Activated CD4-positive, alpha-beta T cell treated with anti-CD3 and anti-CD28 coated beads for 4 hours (primary cell): ENCODE measurements around the gene MRPL50.

Experiments used
- DNase-seq, 2 donors: peaks; one replicate each; pipeline ENCODE4 v3.0.0-alpha.2; 2020

The MRPL50 gene

GRCh38 chr9:101398068-101398929, at the start of gene MRPL50, which contains the start of gene ZNF189:
MRPL50 (minus strand) TSS chr9:101398618; CDS start chr9:101398592, 26 bp downstream.
ZNF189 (plus strand) TSS chr9:101398851; CDS start chr9:101399157, 306 bp downstream.
- peak; percentile 94 to 97 for DNase-seq

DNA sequence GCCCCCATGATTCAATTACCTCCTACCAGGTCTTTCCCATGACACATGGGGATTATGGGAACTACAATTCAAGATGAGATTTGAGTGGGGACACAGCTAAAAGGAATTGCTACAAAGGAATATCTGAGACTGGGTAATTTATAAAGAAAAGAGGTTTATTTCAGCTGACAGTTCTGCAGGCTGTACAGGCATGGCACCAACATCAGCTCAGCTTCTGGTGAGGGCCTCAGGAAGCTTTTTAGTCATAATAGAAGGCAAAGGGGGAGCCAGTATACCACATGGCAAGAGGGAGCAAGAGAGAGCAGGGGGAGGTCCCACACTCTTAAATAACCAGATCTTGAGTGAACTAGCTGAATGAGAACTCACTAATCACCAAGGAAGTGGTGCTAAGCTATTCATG, 48.3 kb upstream of the MRPL50 start:
- DNase-seq = no peak

GRCh38 chr9:101445353-101446029, 47.1 kb upstream of the MRPL50 start:
- no peak for DNase-seq

DNA sequence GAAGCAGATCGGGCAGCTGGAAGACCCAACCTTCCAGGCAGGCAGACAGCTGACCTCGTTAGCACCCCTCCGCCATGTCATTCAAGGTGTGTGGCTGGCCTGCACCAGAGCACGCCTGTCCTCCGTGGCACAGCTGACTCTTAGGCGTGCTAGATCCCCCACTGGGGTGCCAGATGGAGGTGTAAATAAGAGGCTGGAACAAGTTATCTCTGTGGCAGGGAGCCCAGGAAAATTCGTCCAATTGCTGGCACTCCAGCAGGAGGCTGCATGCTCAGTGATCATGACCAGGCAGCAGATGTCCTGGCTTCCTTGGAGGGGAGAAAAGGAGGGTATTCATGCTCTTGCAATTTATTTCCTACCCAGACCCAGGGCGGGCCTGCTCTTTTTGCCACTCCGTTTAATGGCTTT, 45.0 kb upstream of the MRPL50 start:
- no peak for DNase-seq

GRCh38 chr9:101442736-101443135, 44.3 kb upstream of the MRPL50 start:
- DNase-seq = no peak

GRCh38 chr9:101442318-101442717, 43.9 kb upstream of the MRPL50 start:
- no peak for DNase-seq

GRCh38 chr9:101440714-101441230, 42.4 kb upstream of the MRPL50 start:
- no peak for DNase-seq

- DNase-seq = no peak
Observed at GRCh38 chr9:101438523-101438922, 40.1 kb upstream of the MRPL50 start.

DNA sequence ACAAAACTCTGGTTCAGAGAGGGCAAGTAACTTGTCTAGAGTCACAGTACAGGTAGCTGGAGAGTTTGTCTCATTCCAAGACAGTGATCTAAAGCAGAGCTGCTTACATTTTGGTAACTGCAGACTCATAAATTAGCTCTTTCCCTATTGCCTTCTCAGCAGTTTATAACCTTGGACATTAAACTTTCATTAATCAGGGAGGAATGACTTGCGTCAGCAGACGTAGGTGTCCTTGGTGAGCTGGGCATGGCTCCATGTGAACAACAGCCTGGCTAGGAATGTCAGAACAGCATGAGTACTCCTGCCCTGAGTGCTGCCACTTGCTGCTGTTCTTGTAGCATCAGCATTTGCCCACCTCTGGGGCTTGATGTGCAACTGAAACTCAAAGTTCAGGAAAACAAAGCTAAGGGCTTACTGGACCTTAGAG, 39.4 kb upstream of the MRPL50 start:
- no peak for DNase-seq

DNA sequence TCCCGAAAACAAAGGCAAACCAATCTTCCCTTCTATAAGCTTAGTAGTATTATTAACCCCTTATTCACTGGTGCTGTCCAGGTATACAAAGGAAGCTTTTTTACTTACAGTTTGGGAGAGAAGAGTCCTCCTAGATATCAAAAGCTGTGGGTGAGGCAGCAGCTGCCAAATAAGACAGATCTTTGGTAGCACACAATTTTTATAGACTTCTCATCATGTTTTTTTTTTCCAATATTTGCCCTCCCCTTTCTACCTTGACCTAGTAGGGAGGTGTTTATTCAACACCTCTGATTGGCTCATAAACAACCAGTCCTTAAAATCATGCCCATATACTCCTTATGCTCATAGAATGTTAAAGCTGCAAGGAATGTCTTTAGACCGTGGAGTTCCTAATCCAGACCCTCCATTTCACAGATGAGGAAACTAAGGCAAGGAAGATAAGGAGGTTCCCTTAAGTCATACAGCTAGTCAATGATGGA, 37.2 kb upstream of the MRPL50 start, which contains the start of gene ALDOB:
ALDOB (minus strand) TSS at position 174 of the 479 bp plus-strand sequence. CDS start 4,887 bp downstream, outside the sequence.
- no peak for DNase-seq

GRCh38 chr9:101434998-101435397, 36.6 kb upstream of the MRPL50 start:
- DNase-seq = no peak

GRCh38 chr9:101433229-101433628, 34.8 kb upstream of the MRPL50 start:
- DNase-seq = no peak

DNA sequence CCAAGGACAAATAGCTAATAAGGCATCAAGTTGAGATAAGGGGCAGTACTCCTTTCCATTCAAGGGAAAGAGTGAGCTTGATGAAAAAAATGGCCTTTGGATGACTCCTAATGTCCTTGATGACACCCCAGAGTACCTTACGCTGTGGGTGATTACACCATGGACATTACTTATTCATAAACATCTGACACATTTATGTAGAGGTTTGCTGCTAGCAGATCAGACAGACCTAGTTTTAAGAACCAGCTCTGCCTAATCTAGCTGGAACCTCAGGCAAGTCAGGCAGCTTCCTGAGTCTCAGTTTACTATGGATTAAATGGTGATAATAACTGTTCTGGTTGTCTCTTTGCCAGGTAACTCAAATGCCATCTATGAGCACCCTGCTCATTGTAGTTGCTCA, 34.3 kb upstream of the MRPL50 start:
- no peak for DNase-seq

GRCh38 chr9:101432171-101432570, 33.8 kb upstream of the MRPL50 start:
- DNase-seq = no peak

GRCh38 chr9:101429736-101430135, 31.3 kb upstream of the MRPL50 start:
- DNase-seq = no peak

GRCh38 chr9:101428909-101429308, 30.5 kb upstream of the MRPL50 start:
- DNase-seq = no peak

DNA sequence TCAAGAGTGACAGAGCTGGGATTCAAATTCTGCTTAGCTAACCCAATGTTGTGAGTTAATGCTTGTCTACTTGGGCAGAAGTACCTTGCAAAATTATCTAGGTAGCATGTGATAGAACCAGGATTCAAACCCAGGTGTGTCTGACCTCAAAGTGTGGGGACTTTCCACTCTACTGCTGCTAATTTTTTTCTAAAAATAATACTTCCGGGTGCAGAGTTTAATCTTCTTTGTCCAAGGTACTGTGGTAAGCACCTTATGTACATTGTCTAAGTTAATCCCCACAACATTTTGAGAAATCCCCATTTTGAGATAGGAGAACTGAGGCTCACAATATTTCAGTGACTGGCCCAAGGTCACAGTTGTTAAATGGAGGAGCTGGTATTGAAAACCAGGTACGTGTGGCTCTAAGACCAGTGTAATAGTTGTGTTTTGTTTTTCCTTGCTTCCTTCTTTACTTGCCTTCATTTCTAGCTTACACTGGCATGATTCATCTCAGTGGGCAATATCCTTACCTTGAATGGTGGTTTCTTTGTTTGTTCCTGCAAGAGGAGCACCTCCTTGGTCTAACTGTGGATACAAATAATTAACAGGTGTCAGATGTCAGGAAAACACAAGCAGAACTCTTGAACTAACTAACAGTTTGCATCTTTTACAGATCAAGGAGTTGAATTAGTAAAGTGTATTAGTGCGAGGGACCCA, 29.7 kb upstream of the MRPL50 start:
- DNase-seq = no peak

GRCh38 chr9:101427358-101427757, 28.9 kb upstream of the MRPL50 start:
- no peak for DNase-seq

GRCh38 chr9:101421653-101422065, 23.2 kb upstream of the MRPL50 start:
- DNase-seq = no peak

GRCh38 chr9:101419863-101420262, 21.4 kb upstream of the MRPL50 start:
- no peak for DNase-seq

GRCh38 chr9:101418518-101419430, 20.4 kb upstream of the MRPL50 start:
- no peak for DNase-seq

DNA sequence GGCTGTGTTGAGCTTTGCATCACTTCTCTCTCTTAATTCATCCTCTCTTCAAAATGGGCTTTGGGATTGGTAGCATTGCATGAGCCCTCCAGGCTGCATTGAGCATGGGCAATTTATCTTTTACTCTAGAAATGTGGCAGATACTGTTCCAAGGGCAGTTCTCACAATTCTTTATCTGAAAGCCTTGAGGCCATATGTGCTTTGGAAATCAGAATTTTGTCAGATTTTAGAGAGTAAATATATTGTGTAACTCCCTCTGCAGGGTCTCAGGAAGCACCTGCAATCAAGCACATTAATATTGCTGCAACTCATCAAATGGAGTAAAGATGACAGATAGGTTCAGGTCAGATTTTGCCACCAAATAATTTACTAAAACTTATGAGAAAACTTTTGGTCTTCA, 19.6 kb upstream of the MRPL50 start:
- DNase-seq = no peak
